ENCODE results near the gene MRPL14.
"Not testable (repeated sequence)": the region's sequence is repeated elsewhere in the genome, so short reads cannot be mapped to it uniquely, and the experiment has no call there.

MRPL14 gene

GRCh38 chr6:44149369-44150012, 22.2 kb upstream of the MRPL14 start:
- no peak for DNase-seq (ENCODE audit: low read depth)

DNA sequence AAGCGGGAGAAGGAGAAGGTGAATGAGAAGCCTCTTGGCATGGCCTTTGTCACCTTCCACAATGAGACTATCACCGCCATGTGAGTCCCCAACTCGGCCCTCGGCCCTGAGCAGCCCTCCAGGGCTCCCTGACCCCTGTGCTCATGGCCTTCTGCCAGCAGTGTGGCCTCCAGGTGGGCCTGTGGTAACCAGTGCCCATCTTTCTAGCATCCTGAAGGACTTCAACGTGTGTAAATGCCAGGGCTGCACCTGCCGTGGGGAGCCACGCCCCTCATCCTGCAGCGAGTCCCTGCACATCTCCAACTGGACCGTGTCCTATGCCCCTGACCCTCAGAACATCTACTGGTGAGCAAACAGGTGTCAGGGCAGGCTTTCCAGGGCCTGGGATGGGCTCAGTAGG, 21.1 kb upstream of the MRPL14 start:
- DNase-seq (ENCODE audit: low read depth): no peak

- DNase-seq (ENCODE audit: low read depth): no peak
Observed at GRCh38 chr6:44147256-44147655, 20.0 kb upstream of the MRPL14 start.

- DNase-seq (ENCODE audit: low read depth): no peak
Observed at GRCh38 chr6:44146685-44147084, 19.4 kb upstream of the MRPL14 start.

GRCh38 chr6:44145839-44146238, 18.6 kb upstream of the MRPL14 start:
- DNase-seq (ENCODE audit: low read depth): no peak

- DNase-seq (ENCODE audit: low read depth): not testable (repeated sequence)
Observed at GRCh38 chr6:44144536-44144935, 17.3 kb upstream of the MRPL14 start.

DNA sequence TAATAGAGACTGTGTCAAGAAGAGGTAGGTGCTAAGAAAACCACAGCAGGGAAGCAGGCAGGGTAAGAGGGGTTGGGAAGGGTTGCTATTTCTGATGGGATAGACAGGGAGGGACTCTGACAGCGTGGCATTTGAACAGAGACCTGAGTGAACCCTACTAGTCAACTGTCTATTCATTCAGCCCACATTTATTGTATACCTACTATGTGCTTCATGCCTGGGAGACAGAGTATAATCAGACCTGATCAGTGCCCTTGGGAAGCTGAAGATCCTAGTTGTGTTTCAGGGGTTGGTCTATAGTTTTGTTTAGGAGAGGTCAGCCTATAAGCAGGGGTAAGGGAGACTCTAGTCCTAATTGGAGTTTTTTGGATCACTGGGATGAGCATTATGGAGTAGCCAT, 16.5 kb upstream of the MRPL14 start:
- no peak for DNase-seq (ENCODE audit: low read depth)

DNA sequence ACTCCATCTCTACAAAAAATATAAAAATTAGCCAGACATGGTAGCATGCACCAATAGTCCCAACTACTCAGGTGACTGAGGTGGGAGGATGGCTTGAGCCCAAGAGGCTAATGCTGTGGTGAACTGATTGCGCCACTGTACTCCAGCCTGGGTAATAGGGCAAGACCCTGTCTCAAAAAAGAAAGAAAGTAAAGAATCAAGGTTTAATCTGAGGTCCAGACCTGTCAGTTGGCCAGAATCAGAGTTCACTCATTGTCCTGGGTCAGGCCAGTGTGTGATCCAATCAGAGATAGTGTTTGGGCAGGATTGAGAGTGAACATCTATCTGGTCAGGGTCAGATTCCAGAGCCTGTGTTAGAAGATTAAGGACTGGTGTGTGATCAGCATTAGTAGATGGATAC, 15.6 kb upstream of the MRPL14 start:
- no peak for DNase-seq (ENCODE audit: low read depth)

DNA sequence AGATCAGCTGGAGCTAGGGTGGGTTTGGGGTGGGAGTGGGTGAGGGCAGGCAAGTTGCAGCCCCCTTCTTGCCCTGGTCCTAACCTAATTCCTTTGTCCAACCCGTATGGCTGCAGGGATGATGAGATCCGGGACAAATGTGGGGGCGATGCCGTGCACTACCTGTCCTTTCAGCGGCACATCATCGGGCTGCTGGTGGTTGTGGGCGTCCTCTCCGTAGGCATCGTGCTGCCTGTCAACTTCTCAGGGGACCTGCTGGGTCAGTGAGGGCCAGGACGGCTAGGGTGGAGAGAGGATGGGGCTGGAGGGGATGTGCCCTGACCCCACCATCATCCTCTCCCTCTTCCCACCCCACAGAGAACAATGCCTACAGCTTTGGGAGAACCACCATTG, 12.1 kb upstream of the MRPL14 start:
- DNase-seq (ENCODE audit: low read depth): no peak

- no peak for DNase-seq (ENCODE audit: low read depth)
Observed at GRCh38 chr6:44138717-44139350, 11.6 kb upstream of the MRPL14 start.

DNA sequence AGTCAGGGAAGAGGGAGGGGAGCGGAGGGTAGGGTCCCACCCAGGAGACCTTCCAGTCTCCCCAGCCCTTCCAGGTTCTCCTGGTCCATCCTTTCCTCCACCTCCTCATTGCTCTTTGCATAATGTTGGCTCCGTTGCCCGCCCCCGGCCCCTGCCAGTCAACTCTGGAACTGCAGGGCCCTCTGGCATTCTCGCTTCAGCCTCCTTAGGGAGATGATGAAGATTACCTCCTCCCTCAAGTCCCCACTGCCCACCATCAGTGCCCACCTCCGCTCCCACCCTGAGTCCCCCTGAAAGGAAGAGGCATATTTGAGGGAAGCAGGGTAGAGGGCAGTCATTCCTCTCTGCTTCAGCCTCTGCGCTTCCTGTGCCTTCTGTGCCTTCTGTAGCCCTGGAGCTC, 8.6 kb upstream of the MRPL14 start:
- no peak for DNase-seq (ENCODE audit: low read depth)

DNA sequence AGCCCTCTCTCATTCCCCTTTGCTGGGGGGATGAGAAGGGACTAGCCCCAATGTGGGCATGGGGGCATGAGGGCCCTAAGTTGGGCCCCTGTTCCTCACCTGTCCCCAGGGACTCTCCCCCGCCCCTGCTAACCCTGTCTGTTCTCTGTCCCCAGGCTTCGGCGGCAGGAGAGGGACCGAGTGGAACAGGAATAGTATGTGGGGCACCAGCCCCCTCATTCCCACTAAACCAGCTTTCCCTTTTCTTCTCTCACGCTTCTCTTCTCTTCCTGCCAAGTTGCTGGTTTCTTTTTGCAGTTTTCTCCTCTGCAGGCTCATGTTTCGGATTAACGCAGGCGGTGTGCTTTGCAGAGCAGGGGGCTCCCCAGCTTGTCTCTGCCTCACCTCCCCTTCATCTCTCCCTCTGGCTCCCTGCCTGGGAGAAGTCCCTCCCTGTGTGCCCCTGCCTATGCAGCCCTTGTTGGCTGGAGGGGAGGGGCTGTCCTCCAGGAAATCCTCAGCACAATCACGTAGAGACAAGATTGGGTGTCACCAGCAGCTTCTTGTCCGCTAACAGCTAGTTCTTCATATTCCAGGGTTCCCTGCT, 8.0 kb upstream of the MRPL14 start:
- DNase-seq (ENCODE audit: low read depth): no peak

DNA sequence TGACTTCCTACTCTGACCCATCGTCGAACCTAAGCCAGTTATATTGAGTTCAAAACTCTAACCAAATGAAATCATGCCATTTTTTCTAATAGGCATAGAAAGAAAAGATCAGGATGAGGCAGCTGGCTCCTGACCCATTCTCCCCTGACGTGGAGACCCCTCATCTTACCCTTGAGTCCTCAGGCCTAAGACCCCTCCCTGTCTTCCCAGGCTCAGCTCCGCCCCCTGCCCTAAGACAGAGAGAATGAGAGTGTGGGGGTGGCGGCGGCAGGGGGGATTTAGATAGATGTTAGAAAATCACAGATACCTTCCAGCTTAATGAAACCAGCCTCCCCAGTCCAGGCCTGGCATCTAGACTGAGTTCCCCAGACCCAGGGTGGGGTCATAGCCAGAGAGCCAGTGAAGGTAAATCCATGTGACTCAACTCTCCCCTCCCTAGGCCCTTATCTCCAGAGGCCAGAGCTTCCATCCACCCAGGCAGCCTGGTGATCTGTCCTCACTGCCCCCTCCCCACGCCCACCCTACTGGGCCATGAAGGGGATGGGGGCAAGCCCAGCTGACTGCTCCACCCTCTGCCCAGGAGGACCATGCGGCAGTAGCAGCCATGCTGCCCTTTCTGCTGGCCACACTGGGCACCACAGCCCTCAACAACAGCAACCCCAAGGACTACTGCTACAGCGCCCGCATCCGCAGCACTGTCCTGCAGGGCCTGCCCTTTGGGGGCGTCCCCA, 6.9 kb upstream of the MRPL14 start:
- no peak for DNase-seq (ENCODE audit: low read depth)

GRCh38 chr6:44133003-44133931, 6.0 kb upstream of the MRPL14 start:
- DNase-seq (ENCODE audit: low read depth): no peak

DNA sequence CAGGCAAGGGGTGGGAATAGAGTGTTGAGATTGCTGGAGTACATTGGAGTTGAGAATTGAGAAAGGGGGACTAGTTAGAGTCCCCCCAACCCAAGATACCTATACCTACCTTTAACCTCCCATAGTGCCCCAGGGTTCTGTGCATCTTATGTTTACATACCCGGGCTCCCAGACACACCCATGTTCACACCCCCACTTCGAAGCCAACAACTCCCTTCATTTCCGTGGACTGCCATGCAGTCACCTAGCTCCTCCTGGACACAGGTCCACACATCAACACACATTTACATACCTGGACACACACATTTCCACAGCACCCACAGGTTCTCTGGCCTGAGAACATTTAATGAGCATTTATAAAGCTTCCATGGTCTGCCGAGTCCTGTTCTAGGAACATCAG, 5.2 kb upstream of the MRPL14 start:
- no peak for DNase-seq (ENCODE audit: low read depth)

GRCh38 chr6:44131892-44132291, 4.6 kb upstream of the MRPL14 start:
- DNase-seq (ENCODE audit: low read depth): no peak

- no peak for DNase-seq (ENCODE audit: low read depth)
Observed at GRCh38 chr6:44129841-44130322, 2.6 kb upstream of the MRPL14 start.

- no peak for DNase-seq (ENCODE audit: low read depth)
Observed at GRCh38 chr6:44128020-44128917, 1.0 kb upstream of the MRPL14 start.

DNA sequence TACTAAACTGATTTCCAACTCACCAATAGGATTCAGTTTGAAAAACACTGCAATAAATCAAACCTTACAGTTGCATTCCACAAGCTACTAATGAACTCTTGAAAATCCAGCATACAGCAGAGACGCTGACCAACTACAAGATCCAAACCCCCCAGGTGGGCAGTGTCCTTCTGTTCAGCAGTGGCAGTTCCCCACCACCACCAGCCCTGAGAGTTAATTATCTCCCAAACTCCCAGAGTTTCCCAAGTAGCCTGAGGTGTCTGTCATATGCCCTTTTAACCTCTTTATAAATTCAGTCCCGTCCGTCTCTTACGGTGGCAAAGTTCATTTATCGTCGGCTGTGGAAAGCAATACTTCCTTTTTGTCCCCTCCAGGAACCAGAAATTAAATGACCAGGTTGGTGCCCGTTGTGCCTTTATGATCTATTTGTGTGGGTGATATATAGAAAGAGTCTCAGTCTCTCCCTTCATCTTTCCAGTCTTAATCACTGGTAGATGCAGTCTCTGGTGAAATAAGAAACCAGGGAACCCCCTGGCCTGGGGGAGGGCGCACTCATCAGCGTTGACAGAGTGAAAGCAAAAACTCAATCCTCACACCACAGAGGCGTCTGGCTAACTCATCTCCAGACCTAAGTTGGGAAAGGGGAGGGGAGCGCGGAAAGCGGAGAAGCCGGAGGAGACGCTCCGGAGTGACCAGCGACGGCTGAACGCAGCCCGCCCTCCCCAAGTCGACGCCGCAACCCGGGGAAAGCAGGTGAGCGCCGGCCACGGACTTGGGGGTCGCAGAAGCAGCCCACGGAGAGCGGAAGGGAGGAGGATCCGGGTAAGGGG, 717 bp downstream of the MRPL14 start:
- no peak for DNase-seq (ENCODE audit: low read depth)

DNA sequence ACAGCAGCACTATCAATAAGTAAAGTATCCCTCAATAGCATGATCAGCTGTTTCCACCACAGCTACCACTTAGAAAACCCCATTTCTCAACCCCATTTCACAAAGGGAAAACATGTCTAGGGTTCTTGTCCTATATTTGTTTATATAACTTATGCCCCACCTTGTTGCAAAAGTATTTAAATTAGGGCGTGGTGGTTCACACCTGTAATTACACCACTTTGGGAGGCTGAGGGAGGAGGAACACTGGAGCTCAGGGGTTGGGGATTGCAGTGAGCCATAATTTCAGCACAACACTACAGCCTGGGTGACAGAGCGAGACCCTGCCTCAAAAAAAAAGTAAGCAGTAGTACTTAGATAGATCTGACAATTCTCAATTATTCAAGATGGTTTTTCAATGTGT, 3.7 kb downstream of the MRPL14 start:
- no peak for DNase-seq (ENCODE audit: low read depth)
